ENCODE data around the gene FBXL19. TPM values are rescaled to one million over a fixed set of nuclear protein-coding genes. Genes with fewer than 3 reads are reported as not detected.

The FBXL19 gene
- total and polyA plus RNA-seq, 5 donors from 2014 or later = 0.14 to 13.0 (median 0.19) TPM; not detected in 1

DNA sequence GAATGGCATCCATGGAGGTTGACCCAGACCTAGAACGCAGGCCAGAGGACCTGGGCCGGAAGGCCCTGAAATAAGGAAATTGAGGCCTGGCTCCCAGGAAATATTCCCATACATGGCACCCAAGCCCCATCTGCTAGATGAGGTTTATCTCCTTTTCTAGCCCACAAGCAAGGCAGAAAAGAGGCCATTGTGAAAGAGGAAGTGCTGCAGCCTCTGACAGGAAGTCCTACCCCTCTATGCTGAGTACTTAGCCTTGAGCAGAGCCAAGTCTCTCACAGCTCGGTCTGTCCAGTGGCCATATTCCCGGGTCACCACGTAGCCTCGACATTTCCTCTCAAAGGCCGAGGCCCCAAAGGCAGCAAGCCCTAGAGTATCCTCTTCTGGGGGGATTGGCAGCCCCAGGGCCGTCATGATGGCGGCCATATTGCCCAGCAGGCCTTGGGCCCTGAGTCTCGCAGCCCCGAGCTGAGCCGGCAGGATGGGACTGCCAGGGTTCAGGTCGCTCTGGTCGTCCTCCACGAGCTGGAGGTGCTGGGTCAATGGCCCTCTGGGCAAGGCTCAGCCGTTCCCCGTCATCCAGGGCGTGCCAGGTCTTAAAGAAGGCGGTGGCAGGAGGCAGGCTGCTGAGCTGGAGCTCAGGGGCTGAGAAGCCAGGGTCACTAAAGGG, 19.1 kb upstream of the FBXL19 start:
- Histone ChIP-seq H3K9me3 (ENCODE audit: control insufficient read depth in 2 of 2, low read length in 2 of 2) (no peaks in the 10 kb centered on the region), H3K27ac (ENCODE audit: insufficient read depth, low read length, poor library complexity, severe bottlenecking) (peak overlapping the region; percentile 69), H3K4me3 (ENCODE audit: low read depth, low read length) (no peak overlapping the region), H3K36me3 (ENCODE audit: control insufficient read depth, insufficient read depth, low read length) (no peaks in the 10 kb centered on the region), H3K27me3 (ENCODE audit: control insufficient read depth, insufficient read depth, low read length) (no peaks in the 10 kb centered on the region), H3K4me1 (ENCODE audit: control insufficient read depth, insufficient read depth, low read length, poor library complexity, severe bottlenecking) (peaks cover 24% of the 10 kb centered on the region)
- no peak for DNase-seq
- peaks cover 4 to 37% (median 20%) of the 10 kb centered on the region in 4 donors for H3K4me1 Mint-ChIP-seq
- no peak for ATAC-seq (ENCODE audit: low read depth in 2 of 2)
- H3K27ac Mint-ChIP-seq = peak overlapping the region in 2 of 3 donors; percentile 93 to 95
- no peaks in the 10 kb centered on the region for H3K27me3 Mint-ChIP-seq
- H3K4me3 Mint-ChIP-seq = peak overlapping the region in 2 of 4 donors; percentile 74 to 92
- H3K36me3 Mint-ChIP-seq = no peaks in the 10 kb centered on the region
- no peaks in the 10 kb centered on the region for H3K9me3 Mint-ChIP-seq

DNA sequence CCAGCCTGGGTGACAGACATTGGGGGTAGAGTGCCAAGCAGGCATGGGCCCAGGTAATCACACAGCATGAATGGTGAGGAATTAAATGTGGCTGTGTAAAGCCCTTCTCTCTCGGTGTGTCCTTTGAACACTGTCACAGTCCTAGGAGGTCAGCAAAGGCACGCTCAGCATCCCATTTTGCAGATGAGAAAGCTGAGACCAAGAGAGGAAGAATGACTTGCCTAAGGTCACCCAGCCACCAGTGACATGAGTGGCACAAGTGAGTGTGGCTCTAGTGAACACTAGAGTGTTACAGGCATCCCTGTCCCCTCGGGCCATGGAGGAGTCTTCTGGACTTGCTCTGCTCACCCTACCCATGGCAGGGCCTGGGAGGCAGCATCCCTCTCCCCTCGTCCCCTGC, 16.3 kb upstream of the FBXL19 start:
- no peaks in the 10 kb centered on the region for H3K36me3 Mint-ChIP-seq
- ATAC-seq (ENCODE audit: low read depth in 2 of 2) = no peak
- no peak overlapping the region for H3K27ac Mint-ChIP-seq
- H3K27me3 Mint-ChIP-seq = no peaks in the 10 kb centered on the region
- H3K36me3 ChIP-seq (ENCODE audit: control insufficient read depth, insufficient read depth, low read length) = no peaks in the 10 kb centered on the region
- no peaks in the 10 kb centered on the region for H3K9me3 ChIP-seq (ENCODE audit: control insufficient read depth in 2 of 2, low read length in 2 of 2)
- DNase-seq = no peak
- H3K9me3 Mint-ChIP-seq = no peaks in the 10 kb centered on the region
- no peaks in the 10 kb centered on the region for H3K27me3 ChIP-seq (ENCODE audit: control insufficient read depth, insufficient read depth, low read length)
- no peak overlapping the region for H3K27ac ChIP-seq (ENCODE audit: insufficient read depth, low read length, poor library complexity, severe bottlenecking)
- peaks cover 20% of the 10 kb centered on the region for H3K4me1 ChIP-seq (ENCODE audit: control insufficient read depth, insufficient read depth, low read length, poor library complexity, severe bottlenecking)
- H3K4me3 ChIP-seq (ENCODE audit: low read depth, low read length) = no peak overlapping the region
- peaks cover 4 to 25% (median 14%) of the 10 kb centered on the region in 4 donors for H3K4me1 Mint-ChIP-seq
- no peak overlapping the region for H3K4me3 Mint-ChIP-seq

DNA sequence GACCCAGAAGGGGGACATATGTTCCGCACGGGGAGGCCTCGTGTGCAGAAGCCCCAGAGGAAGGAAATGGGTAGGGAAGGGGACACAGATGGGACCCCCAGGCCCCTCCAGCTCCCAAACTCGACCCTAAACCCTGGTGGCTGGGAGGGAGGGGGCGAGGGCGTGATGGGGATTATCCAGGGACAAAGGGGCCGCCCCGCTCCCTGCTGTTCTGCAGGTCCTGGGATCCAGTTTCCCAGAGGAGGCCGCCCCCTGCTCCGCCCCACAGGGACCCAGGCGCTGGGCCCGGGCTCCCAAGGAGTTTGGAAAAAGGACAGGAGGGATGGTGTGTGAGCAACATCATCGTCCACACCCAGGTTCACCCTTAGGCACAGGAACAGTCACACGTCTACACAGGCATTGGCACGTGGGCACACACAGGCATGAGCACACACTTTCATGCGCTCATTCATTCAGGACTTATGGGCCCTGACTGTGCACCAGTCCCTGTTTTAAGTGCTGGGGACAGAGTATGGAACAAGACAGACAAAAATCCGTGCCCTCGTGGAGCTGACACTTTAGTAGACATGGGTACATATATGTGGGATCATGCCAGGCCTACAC, 12.8 kb upstream of the FBXL19 start:
- ATAC-seq (ENCODE audit: low read depth in 2 of 2) = no peak
- Histone ChIP-seq H3K36me3 (ENCODE audit: control insufficient read depth, insufficient read depth, low read length) (no peaks in the 10 kb centered on the region), H3K4me3 (ENCODE audit: low read depth, low read length) (no peak overlapping the region), H3K27ac (ENCODE audit: insufficient read depth, low read length, poor library complexity, severe bottlenecking) (no peak overlapping the region), H3K9me3 (ENCODE audit: control insufficient read depth in 2 of 2, low read length in 2 of 2) (no peaks in the 10 kb centered on the region), H3K4me1 (ENCODE audit: control insufficient read depth, insufficient read depth, low read length, poor library complexity, severe bottlenecking) (no peaks in the 10 kb centered on the region), H3K27me3 (ENCODE audit: control insufficient read depth, insufficient read depth, low read length) (no peaks in the 10 kb centered on the region)
- H3K4me3 Mint-ChIP-seq = no peak overlapping the region
- DNase-seq = no peak
- H3K27ac Mint-ChIP-seq = peak overlapping the region in 1 of 3 donors; percentile 80
- no peaks in the 10 kb centered on the region for H3K36me3 Mint-ChIP-seq
- peaks cover 0 to 4% (median 2%) of the 10 kb centered on the region in 4 donors for H3K4me1 Mint-ChIP-seq
- H3K27me3 Mint-ChIP-seq = no peaks in the 10 kb centered on the region
- H3K9me3 Mint-ChIP-seq = no peaks in the 10 kb centered on the region

DNA sequence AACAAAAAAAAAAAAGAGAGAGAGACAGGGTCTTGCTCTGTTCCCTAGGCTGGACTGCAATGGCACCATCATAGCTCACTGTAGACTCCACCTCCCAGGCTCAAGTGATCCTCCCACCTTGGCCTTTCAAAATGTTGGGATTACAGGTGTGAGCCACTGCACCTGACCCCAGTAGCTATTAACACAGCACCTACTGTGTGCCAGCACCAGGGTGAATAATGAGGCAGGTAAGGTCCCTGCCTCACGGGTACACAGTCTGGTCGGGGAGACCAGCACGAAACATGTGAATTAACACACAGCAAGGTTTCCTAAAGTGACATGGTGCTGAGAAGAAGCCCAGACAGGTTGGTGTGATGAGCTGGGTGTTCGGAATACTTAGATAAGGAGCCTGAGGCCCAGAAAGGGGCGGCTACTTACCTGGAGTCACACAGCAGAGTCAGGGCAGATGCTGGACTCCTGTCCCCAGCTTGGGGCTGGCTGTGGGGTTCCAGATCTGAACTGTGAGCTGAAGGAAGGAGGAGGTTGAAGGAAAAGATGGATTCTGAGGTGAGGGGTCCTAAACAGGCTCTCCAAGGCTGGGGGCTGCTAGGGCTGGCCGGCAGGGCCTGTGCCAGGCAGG, 10.5 kb upstream of the FBXL19 start:
- H3K4me3 ChIP-seq (ENCODE audit: low read depth, low read length) = no peak overlapping the region
- H3K27ac ChIP-seq (ENCODE audit: insufficient read depth, low read length, poor library complexity, severe bottlenecking) = no peak overlapping the region
- H3K27me3 ChIP-seq (ENCODE audit: control insufficient read depth, insufficient read depth, low read length) = no peaks in the 10 kb centered on the region
- peaks cover 5% of the 10 kb centered on the region for H3K27me3 Mint-ChIP-seq
- H3K36me3 ChIP-seq (ENCODE audit: control insufficient read depth, insufficient read depth, low read length) = no peaks in the 10 kb centered on the region
- no peaks in the 10 kb centered on the region for H3K9me3 Mint-ChIP-seq
- no peaks in the 10 kb centered on the region for H3K9me3 ChIP-seq (ENCODE audit: control insufficient read depth in 2 of 2, low read length in 2 of 2)
- peaks cover 0 to under 1% (median 0%) of the 10 kb centered on the region in 4 donors for H3K4me1 Mint-ChIP-seq
- peak overlapping the region in 1 of 3 donors; percentile 49 for H3K27ac Mint-ChIP-seq
- no peaks in the 10 kb centered on the region for H3K4me1 ChIP-seq (ENCODE audit: control insufficient read depth, insufficient read depth, low read length, poor library complexity, severe bottlenecking)
- DNase-seq (no peak), ATAC-seq (ENCODE audit: low read depth in 2 of 2) (no peak)
- H3K4me3 Mint-ChIP-seq = no peak overlapping the region
- no peaks in the 10 kb centered on the region for H3K36me3 Mint-ChIP-seq

DNA sequence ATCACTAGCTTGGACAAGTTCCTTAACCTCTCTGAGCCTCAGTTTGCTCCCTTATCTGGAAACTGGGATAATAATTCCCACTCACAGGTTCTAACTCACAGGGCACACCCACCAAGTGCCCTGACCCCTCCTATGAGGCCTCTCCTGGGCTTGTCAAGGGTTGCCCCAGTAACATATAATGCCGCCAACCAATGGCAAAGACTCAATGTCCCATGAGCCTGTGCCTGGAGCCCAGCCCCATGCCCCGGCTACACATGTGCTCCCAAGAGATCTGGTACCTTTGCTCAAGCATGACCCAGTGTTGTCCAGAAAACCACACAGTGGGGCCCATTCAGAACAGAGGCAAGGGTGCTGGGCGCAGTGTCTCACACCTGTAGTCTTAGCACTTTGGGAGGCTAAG, 8.5 kb upstream of the FBXL19 start:
- no peak overlapping the region for H3K4me3 Mint-ChIP-seq
- no peak overlapping the region for H3K27ac Mint-ChIP-seq

DNA sequence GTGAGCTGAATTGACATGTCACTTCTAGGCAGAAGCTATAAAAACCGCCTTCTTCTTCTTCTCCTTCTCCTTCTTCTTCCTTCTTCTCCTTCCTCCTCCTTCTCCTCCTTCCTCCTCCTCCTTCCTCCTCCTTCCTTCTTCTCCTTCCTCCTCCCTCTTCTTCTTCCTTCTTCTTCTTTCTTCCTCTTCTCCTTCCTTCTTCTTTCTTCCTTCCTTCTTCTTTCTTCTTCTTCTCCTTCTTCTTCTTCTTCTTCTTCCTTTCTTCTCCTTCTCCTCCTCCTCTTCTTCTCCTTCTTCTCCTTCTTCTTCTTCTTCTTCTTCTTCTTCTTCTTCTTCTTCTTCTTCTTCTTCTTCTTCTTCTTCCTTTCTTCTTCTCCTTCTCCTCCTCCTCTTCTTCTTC, 4.8 kb upstream of the FBXL19 start:
- H3K36me3 Mint-ChIP-seq = no peaks in the 10 kb centered on the region
- Histone ChIP-seq H3K36me3 (ENCODE audit: control insufficient read depth, insufficient read depth, low read length) (no peaks in the 10 kb centered on the region), H3K4me3 (ENCODE audit: low read depth, low read length) (no peak overlapping the region), H3K9me3 (ENCODE audit: control insufficient read depth in 2 of 2, low read length in 2 of 2) (no peaks in the 10 kb centered on the region), H3K27me3 (ENCODE audit: control insufficient read depth, insufficient read depth, low read length) (no peaks in the 10 kb centered on the region), H3K27ac (ENCODE audit: insufficient read depth, low read length, poor library complexity, severe bottlenecking) (no peak overlapping the region), H3K4me1 (ENCODE audit: control insufficient read depth, insufficient read depth, low read length, poor library complexity, severe bottlenecking) (peaks cover 14% of the 10 kb centered on the region)
- ATAC-seq (ENCODE audit: low read depth in 2 of 2) = no peak
- H3K4me3 Mint-ChIP-seq = no peak overlapping the region
- no peaks in the 10 kb centered on the region for H3K9me3 Mint-ChIP-seq
- H3K27me3 Mint-ChIP-seq = peaks cover 5% of the 10 kb centered on the region
- no peak for DNase-seq
- no peak overlapping the region for H3K27ac Mint-ChIP-seq
- H3K4me1 Mint-ChIP-seq = peaks cover 0 to 12% (median 0%) of the 10 kb centered on the region in 4 donors

More for the DNA sequence above, 8.5 kb upstream of the FBXL19 start:
- no peak for ATAC-seq (ENCODE audit: low read depth in 2 of 2)
- Histone ChIP-seq H3K27me3 (ENCODE audit: control insufficient read depth, insufficient read depth, low read length) (no peaks in the 10 kb centered on the region), H3K4me1 (ENCODE audit: control insufficient read depth, insufficient read depth, low read length, poor library complexity, severe bottlenecking) (no peaks in the 10 kb centered on the region), H3K4me3 (ENCODE audit: low read depth, low read length) (no peak overlapping the region), H3K27ac (ENCODE audit: insufficient read depth, low read length, poor library complexity, severe bottlenecking) (no peak overlapping the region), H3K9me3 (ENCODE audit: control insufficient read depth in 2 of 2, low read length in 2 of 2) (no peaks in the 10 kb centered on the region), H3K36me3 (ENCODE audit: control insufficient read depth, insufficient read depth, low read length) (no peaks in the 10 kb centered on the region)
- DNase-seq = no peak
- no peaks in the 10 kb centered on the region for H3K4me1 Mint-ChIP-seq
- H3K36me3 Mint-ChIP-seq = no peaks in the 10 kb centered on the region
- H3K9me3 Mint-ChIP-seq = no peaks in the 10 kb centered on the region
- H3K27me3 Mint-ChIP-seq = peaks cover 5% of the 10 kb centered on the region

DNA sequence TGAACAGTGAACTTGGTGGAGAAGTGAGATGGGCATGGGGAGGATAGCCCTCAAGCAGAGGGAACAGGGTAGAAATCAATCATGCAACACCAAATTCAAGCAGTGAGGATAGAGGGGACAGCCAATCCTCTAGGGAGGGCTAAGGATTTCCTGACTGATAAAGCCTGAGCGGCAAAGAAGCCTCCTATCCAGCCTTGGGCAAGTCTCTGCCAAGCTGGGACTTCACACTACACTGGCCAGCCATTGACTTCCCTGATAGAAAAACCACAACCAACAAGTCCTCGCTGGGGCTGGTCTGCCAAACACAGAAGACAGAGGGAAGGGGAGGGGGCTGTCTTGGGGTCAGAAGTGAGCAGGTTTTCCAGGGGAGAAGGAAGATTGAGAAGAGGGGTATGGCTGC, 2.5 kb upstream of the FBXL19 start:
- DNase-seq = no peak
- no peak for ATAC-seq (ENCODE audit: low read depth in 2 of 2)

More for the DNA sequence above, 2.5 kb upstream of the FBXL19 start:
- no peak overlapping the region for H3K27ac ChIP-seq (ENCODE audit: insufficient read depth, low read length, poor library complexity, severe bottlenecking)
- H3K36me3 ChIP-seq (ENCODE audit: control insufficient read depth, insufficient read depth, low read length) = no peaks in the 10 kb centered on the region
- no peaks in the 10 kb centered on the region for H3K36me3 Mint-ChIP-seq
- peaks cover 27% of the 10 kb centered on the region for H3K4me1 ChIP-seq (ENCODE audit: control insufficient read depth, insufficient read depth, low read length, poor library complexity, severe bottlenecking)
- H3K9me3 ChIP-seq (ENCODE audit: control insufficient read depth in 2 of 2, low read length in 2 of 2) = no peaks in the 10 kb centered on the region
- H3K27ac Mint-ChIP-seq = peak overlapping the region in 1 of 3 donors; percentile 69
- peaks cover 0 to 20% (median 3%) of the 10 kb centered on the region in 4 donors for H3K4me1 Mint-ChIP-seq
- peak overlapping the region; percentile 78 to 99 (median 93) for H3K4me3 Mint-ChIP-seq
- no peaks in the 10 kb centered on the region for H3K27me3 ChIP-seq (ENCODE audit: control insufficient read depth, insufficient read depth, low read length)
- H3K27me3 Mint-ChIP-seq = peaks cover 5% of the 10 kb centered on the region
- no peak overlapping the region for H3K4me3 ChIP-seq (ENCODE audit: low read depth, low read length)
- H3K9me3 Mint-ChIP-seq = no peaks in the 10 kb centered on the region

All from CD4-positive, CD25-positive, alpha-beta regulatory T cell (primary cell).